ENCODE data around the gene OSBPL9.

The OSBPL9 gene

GRCh38 chr1:51794868-51795267 lies 178.0 kb downstream of the OSBPL9 start:
- TF ChIP-seq GABPA (IDR thresholded peaks at IDR 0.05; ENCODE audit: low read depth) (no peak), POLR2AphosphoS5 (IDR thresholded peaks at IDR 0.05; ENCODE audit: low read depth) (no peak), SPI1 (IDR thresholded peaks at IDR 0.05; ENCODE audit: borderline replicate concordance, low read depth) (no peak)
- TF ChIP-seq, protein P1, sequence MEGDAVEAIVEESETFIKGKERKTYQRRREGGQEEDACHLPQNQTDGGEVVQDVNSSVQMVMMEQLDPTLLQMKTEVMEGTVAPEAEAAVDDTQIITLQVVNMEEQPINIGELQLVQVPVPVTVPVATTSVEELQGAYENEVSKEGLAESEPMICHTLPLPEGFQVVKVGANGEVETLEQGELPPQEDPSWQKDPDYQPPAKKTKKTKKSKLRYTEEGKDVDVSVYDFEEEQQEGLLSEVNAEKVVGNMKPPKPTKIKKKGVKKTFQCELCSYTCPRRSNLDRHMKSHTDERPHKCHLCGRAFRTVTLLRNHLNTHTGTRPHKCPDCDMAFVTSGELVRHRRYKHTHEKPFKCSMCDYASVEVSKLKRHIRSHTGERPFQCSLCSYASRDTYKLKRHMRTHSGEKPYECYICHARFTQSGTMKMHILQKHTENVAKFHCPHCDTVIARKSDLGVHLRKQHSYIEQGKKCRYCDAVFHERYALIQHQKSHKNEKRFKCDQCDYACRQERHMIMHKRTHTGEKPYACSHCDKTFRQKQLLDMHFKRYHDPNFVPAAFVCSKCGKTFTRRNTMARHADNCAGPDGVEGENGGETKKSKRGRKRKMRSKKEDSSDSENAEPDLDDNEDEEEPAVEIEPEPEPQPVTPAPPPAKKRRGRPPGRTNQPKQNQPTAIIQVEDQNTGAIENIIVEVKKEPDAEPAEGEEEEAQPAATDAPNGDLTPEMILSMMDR (IDR thresholded peaks at IDR 0.05; ENCODE audit: insufficient read depth, low read length) = no peak
- TF ChIP-seq, protein P2, sequence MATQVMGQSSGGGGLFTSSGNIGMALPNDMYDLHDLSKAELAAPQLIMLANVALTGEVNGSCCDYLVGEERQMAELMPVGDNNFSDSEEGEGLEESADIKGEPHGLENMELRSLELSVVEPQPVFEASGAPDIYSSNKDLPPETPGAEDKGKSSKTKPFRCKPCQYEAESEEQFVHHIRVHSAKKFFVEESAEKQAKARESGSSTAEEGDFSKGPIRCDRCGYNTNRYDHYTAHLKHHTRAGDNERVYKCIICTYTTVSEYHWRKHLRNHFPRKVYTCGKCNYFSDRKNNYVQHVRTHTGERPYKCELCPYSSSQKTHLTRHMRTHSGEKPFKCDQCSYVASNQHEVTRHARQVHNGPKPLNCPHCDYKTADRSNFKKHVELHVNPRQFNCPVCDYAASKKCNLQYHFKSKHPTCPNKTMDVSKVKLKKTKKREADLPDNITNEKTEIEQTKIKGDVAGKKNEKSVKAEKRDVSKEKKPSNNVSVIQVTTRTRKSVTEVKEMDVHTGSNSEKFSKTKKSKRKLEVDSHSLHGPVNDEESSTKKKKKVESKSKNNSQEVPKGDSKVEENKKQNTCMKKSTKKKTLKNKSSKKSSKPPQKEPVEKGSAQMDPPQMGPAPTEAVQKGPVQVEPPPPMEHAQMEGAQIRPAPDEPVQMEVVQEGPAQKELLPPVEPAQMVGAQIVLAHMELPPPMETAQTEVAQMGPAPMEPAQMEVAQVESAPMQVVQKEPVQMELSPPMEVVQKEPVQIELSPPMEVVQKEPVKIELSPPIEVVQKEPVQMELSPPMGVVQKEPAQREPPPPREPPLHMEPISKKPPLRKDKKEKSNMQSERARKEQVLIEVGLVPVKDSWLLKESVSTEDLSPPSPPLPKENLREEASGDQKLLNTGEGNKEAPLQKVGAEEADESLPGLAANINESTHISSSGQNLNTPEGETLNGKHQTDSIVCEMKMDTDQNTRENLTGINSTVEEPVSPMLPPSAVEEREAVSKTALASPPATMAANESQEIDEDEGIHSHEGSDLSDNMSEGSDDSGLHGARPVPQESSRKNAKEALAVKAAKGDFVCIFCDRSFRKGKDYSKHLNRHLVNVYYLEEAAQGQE (IDR thresholded peaks at IDR 0.05; ENCODE audit: insufficient replicate concordance, low read depth) = no peak
- no peak overlapping the region for H3K4me3 ChIP-seq (replicated peaks; ENCODE audit: insufficient read depth, low read length)
- no peak overlapping the region for H3K27ac ChIP-seq (replicated peaks)
- no peak for DNase-seq (ENCODE audit: low read depth in 1 of 2, low spot score in 1 of 2)
- no peaks in the 10 kb centered on the region for H3K27me3 ChIP-seq (ENCODE audit: insufficient read depth, poor library complexity, severe bottlenecking)

DNA sequence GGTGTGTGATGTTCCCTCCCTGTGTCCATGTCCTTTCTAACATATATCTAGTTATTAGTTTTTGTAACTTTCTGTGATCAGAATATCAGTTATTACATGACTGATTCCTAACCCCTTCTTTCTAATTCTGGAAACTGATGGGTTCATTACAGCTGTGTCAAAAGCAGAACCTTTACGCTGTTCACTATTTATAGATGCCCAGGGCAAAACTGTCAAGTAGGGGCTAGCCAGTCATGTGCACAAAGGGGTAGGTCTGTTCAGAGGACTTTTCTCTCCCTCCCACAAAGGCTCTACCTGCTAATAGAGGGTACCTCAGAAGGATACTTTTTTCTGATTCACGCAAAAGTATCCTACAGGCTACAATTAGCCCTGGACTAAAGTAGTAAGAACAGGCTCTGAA lies 182.5 kb downstream of the OSBPL9 start:
- TF ChIP-seq, protein P2 (IDR thresholded peaks at IDR 0.05; ENCODE audit: insufficient replicate concordance, low read depth) = no peak
- TF ChIP-seq, protein P1 (IDR thresholded peaks at IDR 0.05; ENCODE audit: insufficient read depth, low read length) = no peak
- TF ChIP-seq POLR2AphosphoS5 (IDR thresholded peaks at IDR 0.05; ENCODE audit: low read depth) = no peak
- Histone ChIP-seq H3K27me3 (ENCODE audit: insufficient read depth, poor library complexity, severe bottlenecking) (no peaks in the 10 kb centered on the region), H3K4me3 (replicated peaks; ENCODE audit: insufficient read depth, low read length) (no peak overlapping the region), H3K27ac (replicated peaks) (no peak overlapping the region)
- DNase-seq (ENCODE audit: low read depth in 1 of 2, low spot score in 1 of 2) = no peak

DNA sequence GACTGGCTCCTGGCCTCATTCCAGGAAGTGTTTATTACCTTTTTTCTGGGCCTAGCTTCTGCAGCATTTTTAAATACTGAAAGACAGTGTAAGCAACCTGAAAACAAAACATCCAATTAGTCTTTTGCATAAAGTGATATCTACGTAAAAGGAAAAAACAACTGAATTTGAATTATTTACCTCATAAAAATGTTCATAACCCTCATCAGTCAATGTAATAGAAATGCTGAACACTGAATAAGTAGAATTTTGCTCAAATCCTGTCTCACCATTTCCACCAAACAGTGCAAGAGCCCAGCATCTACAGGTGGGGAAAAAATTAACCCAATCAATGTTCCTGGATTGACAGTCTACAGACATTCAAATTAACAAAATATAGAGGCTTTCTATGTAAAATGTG lies 197.6 kb downstream of the OSBPL9 start:
- no peak for DNase-seq (ENCODE audit: low read depth in 1 of 2, low spot score in 1 of 2)
- no peak for TF ChIP-seq POLR2AphosphoS5 (IDR thresholded peaks at IDR 0.05; ENCODE audit: low read depth)
- TF ChIP-seq, protein P2 (IDR thresholded peaks at IDR 0.05; ENCODE audit: insufficient replicate concordance, low read depth) = no peak
- TF ChIP-seq, protein P1 (IDR thresholded peaks at IDR 0.05; ENCODE audit: insufficient read depth, low read length) = no peak
- no peak for TF ChIP-seq GABPA (IDR thresholded peaks at IDR 0.05; ENCODE audit: low read depth)
- TF ChIP-seq SPI1 (IDR thresholded peaks at IDR 0.05; ENCODE audit: borderline replicate concordance, low read depth) = no peak
- H3K27ac ChIP-seq (replicated peaks) = no peak overlapping the region
- H3K27me3 ChIP-seq (ENCODE audit: insufficient read depth, poor library complexity, severe bottlenecking) = no peaks in the 10 kb centered on the region
- no peak overlapping the region for H3K4me3 ChIP-seq (replicated peaks; ENCODE audit: insufficient read depth, low read length)
